ENCODE data around the gene STAT4.

Gene STAT4

GRCh38 chr2:191176801-191177438 lies 26.1 kb upstream of the STAT4 start:
- in situ Hi-C loops (cut with MboI; ENCODE audit: low sequenced_read_pairs): no loop called here

- in situ Hi-C loops (cut with MboI; ENCODE audit: low sequenced_read_pairs): no loop called here
These were observed 25.5 kb upstream of the STAT4 start for GRCh38 chr2:191176305-191176704.

DNA sequence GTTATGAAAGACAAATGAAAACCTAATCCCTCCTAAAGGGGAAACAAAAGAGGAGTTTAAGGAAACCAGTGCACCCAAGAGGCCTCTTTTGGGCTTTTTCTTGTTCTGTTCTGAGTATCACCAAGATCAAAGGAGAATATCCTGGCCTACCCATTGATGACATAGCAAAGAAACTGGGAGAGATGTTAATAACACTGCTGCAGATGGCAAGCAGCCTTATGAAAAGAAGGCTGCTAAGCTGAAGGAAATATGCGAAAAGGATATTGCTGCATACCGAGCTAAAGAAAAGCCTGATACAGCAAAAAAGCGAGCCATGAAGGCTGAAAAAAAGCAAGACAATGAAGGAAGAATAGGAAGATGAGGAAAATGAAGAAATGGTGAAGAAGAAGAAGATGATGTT lies 23.6 kb upstream of the STAT4 start:
- in situ Hi-C loops (cut with MboI; ENCODE audit: low sequenced_read_pairs): loop anchor here (25.0 kb wide), 2 partner anchors 338 to 988 kb away; no protein-coding TSS in a partner anchor

DNA sequence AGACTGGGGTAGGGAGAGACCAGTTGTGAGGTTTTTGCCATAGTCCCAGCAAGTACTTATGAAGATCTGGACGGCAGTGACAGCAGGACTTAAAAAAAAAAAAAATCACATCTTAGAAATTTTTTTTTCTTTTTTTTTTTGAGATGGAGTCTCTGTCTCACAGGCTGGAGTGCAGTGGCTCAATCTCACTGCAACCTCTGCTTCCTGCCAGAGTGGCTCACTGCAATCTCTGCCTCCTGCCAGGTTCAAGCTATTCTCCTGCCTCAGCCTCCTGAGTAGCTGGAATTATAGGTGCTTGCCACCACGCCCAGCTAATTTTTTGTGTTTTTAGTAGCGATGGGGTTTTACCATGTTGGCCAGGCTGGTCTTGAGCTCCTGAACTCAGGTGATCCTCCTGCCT lies 22.4 kb upstream of the STAT4 start:
- in situ Hi-C loops (cut with MboI; ENCODE audit: low sequenced_read_pairs): loop anchor here (25.0 kb wide), 2 partner anchors 339 to 989 kb away; no protein-coding TSS in a partner anchor

DNA sequence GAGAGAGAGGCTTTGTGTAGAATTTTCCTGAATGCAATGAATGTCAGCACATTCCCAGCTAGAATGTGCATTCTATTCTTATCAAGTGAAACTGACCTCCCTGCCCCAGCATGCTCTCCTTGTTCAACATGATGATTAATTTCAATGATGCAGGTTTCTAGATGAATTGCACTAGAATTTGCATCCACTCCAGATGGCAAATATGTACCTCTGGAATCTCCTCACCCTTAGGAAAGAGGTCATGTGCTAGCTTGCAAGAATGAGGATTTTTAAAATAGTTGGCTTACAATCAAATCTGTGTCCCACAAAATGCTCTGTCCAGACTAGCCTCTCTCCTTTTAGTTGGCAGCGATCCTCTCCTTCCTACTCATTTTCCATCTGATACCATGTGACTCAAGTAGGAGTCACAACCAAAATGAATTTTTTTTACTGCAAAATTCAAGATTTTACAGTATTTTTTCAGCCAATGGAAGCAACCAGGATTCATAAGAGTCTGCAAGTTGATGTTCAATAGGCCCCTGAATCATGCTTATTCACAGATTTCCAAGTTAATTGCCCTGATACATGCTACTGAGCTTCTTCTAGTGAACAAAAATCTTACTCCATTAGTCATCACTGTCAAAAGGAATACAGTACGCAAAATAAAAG lies 21.0 kb upstream of the STAT4 start:
- in situ Hi-C loops (cut with MboI; ENCODE audit: low sequenced_read_pairs): loop anchor here (25.0 kb wide), 2 partner anchors 340 to 990 kb away; no protein-coding TSS in a partner anchor

DNA sequence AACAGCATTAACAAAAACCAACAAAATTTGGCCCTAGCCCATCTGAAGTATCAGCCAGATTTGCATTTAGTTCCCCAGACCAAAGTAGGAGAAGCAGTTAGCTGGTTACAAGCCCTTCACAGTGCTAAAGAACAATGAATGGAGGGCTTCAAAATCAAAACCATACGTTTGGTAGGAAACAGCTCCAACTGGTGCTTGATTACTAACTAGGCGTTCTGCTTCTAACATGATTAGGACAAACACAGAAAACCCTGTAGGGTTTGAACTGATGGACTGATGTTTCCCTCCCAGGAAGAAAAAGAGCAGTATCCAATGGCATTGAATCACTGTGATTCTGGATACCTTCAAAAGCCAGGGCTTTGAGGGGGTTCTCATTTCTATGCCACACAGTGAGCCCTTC lies 20.5 kb upstream of the STAT4 start:
- in situ Hi-C loops (cut with MboI; ENCODE audit: low sequenced_read_pairs): loop anchor here (25.0 kb wide), 2 partner anchors 341 to 991 kb away; no protein-coding TSS in a partner anchor

DNA sequence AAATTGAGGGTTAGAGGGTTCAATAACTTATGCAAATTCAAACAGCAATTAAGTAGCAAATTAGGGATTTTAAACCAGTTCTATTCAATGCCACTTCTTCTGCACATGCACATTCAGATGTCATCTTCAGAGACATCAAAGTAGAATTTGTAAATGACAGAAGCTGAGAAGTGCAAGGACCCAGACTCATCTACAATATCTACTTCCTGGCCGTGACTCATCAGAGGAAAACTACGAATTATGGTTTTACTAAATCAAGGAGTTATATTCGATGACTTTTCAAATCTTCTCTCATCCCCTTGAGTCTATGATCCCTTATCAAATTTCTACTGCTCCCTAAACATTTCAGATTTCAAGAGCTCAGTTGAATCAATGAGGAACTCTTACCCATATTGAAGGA lies 20.0 kb upstream of the STAT4 start:
- in situ Hi-C loops (cut with MboI; ENCODE audit: low sequenced_read_pairs): loop anchor here (25.0 kb wide), 2 partner anchors 342 to 992 kb away; no protein-coding TSS in a partner anchor

DNA sequence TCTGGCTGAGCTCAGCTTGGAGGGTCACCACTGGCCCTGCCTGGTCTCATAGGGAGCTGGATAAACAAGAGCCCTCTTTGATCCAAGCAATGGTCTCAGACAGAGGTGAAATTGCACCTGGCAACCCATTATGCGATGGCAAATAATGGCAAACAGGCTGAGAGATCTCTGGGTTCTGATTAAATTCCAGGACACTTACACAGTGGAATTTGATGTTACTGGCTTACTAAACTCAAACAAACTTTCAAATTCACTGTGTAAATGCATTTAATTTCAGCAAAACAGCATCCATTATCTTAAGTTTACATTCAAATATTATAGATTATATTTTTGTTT lies 19.5 kb upstream of the STAT4 start:
- in situ Hi-C loops (cut with MboI; ENCODE audit: low sequenced_read_pairs): loop anchor here (25.0 kb wide), 2 partner anchors 342 to 992 kb away; no protein-coding TSS in a partner anchor

- in situ Hi-C loops (cut with MboI; ENCODE audit: low sequenced_read_pairs): loop anchor here (25.0 kb wide), 2 partner anchors 343 to 993 kb away; no protein-coding TSS in a partner anchor
These were observed 18.9 kb upstream of the STAT4 start for GRCh38 chr2:191169456-191170300.

GRCh38 chr2:191167766-191168165 lies 17.0 kb upstream of the STAT4 start:
- in situ Hi-C loops (cut with MboI; ENCODE audit: low sequenced_read_pairs): loop anchor here (25.0 kb wide), 2 partner anchors 345 to 995 kb away; no protein-coding TSS in a partner anchor

GRCh38 chr2:191166756-191167445 lies 16.1 kb upstream of the STAT4 start:
- in situ Hi-C loops (cut with MboI; ENCODE audit: low sequenced_read_pairs): loop anchor here (25.0 kb wide), 2 partner anchors 345 to 995 kb away; no protein-coding TSS in a partner anchor

- in situ Hi-C loops (cut with MboI; ENCODE audit: low sequenced_read_pairs): loop anchor here (25.0 kb wide), 2 partner anchors 346 to 996 kb away; no protein-coding TSS in a partner anchor
These were observed 15.4 kb upstream of the STAT4 start for GRCh38 chr2:191166111-191166755.

GRCh38 chr2:191165176-191165643 lies 14.4 kb upstream of the STAT4 start:
- in situ Hi-C loops (cut with MboI; ENCODE audit: low sequenced_read_pairs): loop anchor here (25.0 kb wide), 2 partner anchors 347 to 997 kb away; no protein-coding TSS in a partner anchor

DNA sequence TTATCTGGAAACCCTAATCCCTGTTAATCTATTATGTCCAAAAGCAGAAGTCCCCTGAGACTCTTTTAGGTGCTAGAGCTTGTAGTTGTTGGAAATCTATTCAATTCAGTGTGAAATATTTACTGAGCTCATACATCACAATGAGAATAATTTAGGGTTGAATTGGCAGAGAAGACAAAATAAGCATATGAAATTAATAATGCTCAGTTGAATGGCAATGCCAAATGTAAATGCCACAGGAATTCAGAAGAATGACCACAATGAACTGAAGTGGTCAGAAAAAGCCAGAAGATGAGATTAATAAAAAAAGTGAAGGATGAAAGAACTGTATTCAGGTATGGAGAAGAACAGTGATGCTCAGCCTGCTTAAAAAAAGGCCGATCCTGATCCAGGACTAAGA lies 8.0 kb upstream of the STAT4 start:
- in situ Hi-C loops (cut with MboI; ENCODE audit: low sequenced_read_pairs): loop anchor here (25.0 kb wide), 2 partner anchors 354 to 1004 kb away; no protein-coding TSS in a partner anchor

DNA sequence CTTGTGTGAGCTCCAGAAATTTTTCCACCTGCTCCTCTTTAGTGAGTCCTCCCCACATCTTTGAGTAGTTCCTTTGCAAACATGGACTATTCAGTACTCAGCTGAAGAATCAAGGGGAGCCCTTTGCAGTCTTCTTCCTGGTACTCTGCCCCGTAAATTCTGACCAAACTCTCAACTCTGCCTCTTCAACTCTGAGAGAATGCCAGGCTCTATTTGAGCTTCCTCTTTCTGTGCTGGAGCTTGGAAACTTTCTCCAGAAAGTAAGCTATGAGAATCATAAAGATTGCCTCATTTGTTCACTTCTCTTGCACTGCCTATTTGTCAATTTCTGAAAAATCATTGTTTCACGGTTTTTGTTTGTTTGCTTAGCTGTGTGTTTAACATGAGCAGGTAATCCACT lies 7.4 kb upstream of the STAT4 start:
- in situ Hi-C loops (cut with MboI; ENCODE audit: low sequenced_read_pairs): loop anchor here (25.0 kb wide), 2 partner anchors 354 to 1004 kb away; no protein-coding TSS in a partner anchor

- in situ Hi-C loops (cut with MboI; ENCODE audit: low sequenced_read_pairs): loop anchor here (25.0 kb wide), 2 partner anchors 357 to 1007 kb away; no protein-coding TSS in a partner anchor
These were observed 4.8 kb upstream of the STAT4 start for GRCh38 chr2:191155608-191156071.

DNA sequence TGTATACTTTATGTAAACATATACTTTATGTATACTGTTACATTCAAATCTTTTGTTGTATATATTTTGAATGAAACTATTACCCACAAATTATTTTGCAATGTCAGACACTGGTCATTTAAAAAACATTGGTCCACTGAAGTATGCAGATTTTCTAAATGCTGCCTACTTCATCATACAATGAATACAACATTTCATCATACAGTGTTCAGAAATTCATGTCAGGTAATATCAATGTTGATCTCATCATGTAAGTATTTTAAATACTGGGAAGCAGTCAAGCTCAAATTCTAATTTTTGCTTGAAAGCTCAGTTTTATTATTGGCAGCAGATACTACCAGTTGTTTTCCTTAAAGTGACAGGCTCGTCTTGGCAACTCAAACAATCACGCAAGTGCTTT lies 2.9 kb upstream of the STAT4 start:
- in situ Hi-C loops (cut with MboI; ENCODE audit: low sequenced_read_pairs): loop anchor here (25.0 kb wide), 2 partner anchors 359 to 1009 kb away; no protein-coding TSS in a partner anchor

GRCh38 chr2:191152482-191153240 lies 1.9 kb upstream of the STAT4 start:
- in situ Hi-C loops (cut with MboI; ENCODE audit: low sequenced_read_pairs): loop anchor here (25.0 kb wide), 2 partner anchors 360 to 1010 kb away; no protein-coding TSS in a partner anchor
